ENCODE measurements around the gene CLGN.

- TF ChIP-seq CTCF (IDR thresholded peaks at IDR 0.05; ENCODE audit: low read depth, low read length, poor library complexity, severe bottlenecking) (no peak), EZH2phosphoT487 (IDR thresholded peaks at IDR 0.05; ENCODE audit: borderline replicate concordance, low read length) (no peak)
These were observed 547 bp upstream of the CLGN start for GRCh38 chr4:140427919-140428471.

Measured in DOHH2 (cell line).